Measurements from ENCODE around the gene HORMAD2. TPM values are rescaled to one million over a fixed set of nuclear protein-coding genes. Genes with fewer than 3 reads are reported as not detected.

The HORMAD2 gene
- total RNA-seq, 2 donors from 2014 or later: 6.9 TPM; not detected in 1

DNA sequence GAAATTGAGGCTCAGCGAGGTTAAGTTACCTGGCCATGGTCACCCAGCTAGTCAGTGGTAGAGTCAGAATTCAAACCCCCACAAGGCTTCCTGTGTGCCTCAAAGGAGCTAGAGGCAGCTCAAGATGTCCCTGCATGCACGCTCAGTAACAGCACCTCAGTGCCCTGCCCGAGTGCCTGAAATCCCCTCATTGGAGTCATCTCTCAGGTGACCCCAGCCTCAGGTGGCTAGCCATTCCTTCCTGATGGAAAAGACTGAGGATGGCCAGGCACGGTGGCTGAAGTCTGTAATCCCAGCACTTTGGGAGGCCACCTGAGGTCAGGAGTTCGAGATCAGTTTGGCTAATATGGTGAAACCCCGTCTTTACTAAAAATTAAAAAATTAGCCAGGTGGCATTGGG lies 129.4 kb downstream of the HORMAD2 start:
- intact Hi-C loops (cut with DNase I): no loop called here
- H3K27me3 ChIP-seq (replicated peaks; ENCODE audit: insufficient read depth): no peaks in the 10 kb centered on the region
- WGBS: 91% methylated on average over 6 of the region's 6 CpGs
- no peak for DNase-seq (ENCODE audit: low spot score)
- H3K36me3 ChIP-seq: no peaks in the 10 kb centered on the region
- no peak overlapping the region for H3K4me3 ChIP-seq
- no peak for TF ChIP-seq POLR2A (IDR thresholded peaks at IDR 0.05)
- TF ChIP-seq CTCF (IDR thresholded peaks at IDR 0.05): no peak
- TF ChIP-seq POLR2AphosphoS5 (IDR thresholded peaks at IDR 0.05): no peak
- no peaks in the 10 kb centered on the region for H3K9me3 ChIP-seq
- peak overlapping the region in 1 of 2 donors; percentile 26 for H3K27ac ChIP-seq
- H3K4me1 ChIP-seq (replicated peaks): no peaks in the 10 kb centered on the region

GRCh38 chr22:30210235-30210909 lies 130.1 kb downstream of the HORMAD2 start:
- H3K4me3 ChIP-seq: no peak overlapping the region
- H3K36me3 ChIP-seq: no peaks in the 10 kb centered on the region
- no peaks in the 10 kb centered on the region for H3K27me3 ChIP-seq (replicated peaks; ENCODE audit: insufficient read depth)
- H3K9me3 ChIP-seq: no peaks in the 10 kb centered on the region
- no peak overlapping the region for H3K27ac ChIP-seq
- intact Hi-C loops (cut with DNase I): no loop called here
- TF ChIP-seq POLR2A (IDR thresholded peaks at IDR 0.05): no peak
- TF ChIP-seq POLR2AphosphoS5 (IDR thresholded peaks at IDR 0.05): no peak
- TF ChIP-seq CTCF (IDR thresholded peaks at IDR 0.05): no peak
- 59% methylated on average over 19 of the region's 19 CpGs for WGBS
- no peaks in the 10 kb centered on the region for H3K4me1 ChIP-seq (replicated peaks)
- no peak for DNase-seq (ENCODE audit: low spot score)

DNA sequence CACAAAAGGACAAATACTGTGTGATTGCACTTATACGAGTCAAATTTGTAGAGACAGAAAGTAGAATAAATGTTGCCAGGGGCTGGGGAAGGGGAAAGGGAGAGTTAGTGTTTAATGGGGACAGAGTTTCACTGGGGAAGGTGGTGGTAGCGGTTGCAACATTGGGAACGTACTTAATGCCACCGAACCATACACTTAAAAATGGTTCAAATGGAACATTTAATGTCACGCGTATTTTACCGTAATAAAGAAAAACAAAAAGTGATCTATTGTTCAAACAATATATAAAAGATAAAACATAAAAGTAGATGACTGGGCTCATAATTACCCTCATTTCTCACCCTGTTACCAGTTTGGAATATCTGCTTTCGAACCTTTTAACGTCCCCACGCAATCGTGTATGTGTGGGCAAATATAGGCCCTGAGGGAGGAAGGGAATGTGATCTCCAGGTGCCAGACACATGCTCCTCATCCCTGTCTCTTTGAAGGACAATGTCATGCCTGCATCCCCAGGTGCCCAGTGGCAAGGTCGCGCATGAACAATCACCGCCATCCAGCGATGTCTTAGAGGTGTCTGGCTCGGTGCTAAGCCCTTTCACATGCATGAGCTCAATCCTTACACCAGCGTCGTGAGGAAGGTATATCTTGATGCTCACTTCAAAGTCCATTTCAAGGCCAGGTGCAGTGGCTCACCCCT lies 131.0 kb downstream of the HORMAD2 start:
- Histone ChIP-seq H3K9me3 (no peaks in the 10 kb centered on the region), H3K4me1 (replicated peaks) (no peaks in the 10 kb centered on the region), H3K27ac (no peak overlapping the region), H3K4me3 (no peak overlapping the region), H3K36me3 (no peaks in the 10 kb centered on the region), H3K27me3 (replicated peaks; ENCODE audit: insufficient read depth) (no peaks in the 10 kb centered on the region)
- no peak for TF ChIP-seq CTCF (IDR thresholded peaks at IDR 0.05)
- no peak for TF ChIP-seq POLR2AphosphoS5 (IDR thresholded peaks at IDR 0.05)
- TF ChIP-seq POLR2A (IDR thresholded peaks at IDR 0.05): no peak
- intact Hi-C loops (cut with DNase I): no loop called here
- DNase-seq (ENCODE audit: low spot score): no peak
- 92% methylated on average over 18 of the region's 18 CpGs for WGBS

GRCh38 chr22:30212363-30212995 lies 132.2 kb downstream of the HORMAD2 start:
- H3K27me3 ChIP-seq (replicated peaks; ENCODE audit: insufficient read depth): no peaks in the 10 kb centered on the region
- TF ChIP-seq POLR2A (IDR thresholded peaks at IDR 0.05) (no peak), POLR2AphosphoS5 (IDR thresholded peaks at IDR 0.05) (peak; percentile 45)
- 44% methylated on average over 5 of the region's 5 CpGs for WGBS
- peak; percentile 52 for DNase-seq (ENCODE audit: low spot score)
- intact Hi-C loops (cut with DNase I): no loop called here
- no peak overlapping the region for H3K4me3 ChIP-seq
- H3K36me3 ChIP-seq: no peaks in the 10 kb centered on the region
- no peak overlapping the region for H3K27ac ChIP-seq
- no peaks in the 10 kb centered on the region for H3K4me1 ChIP-seq (replicated peaks)
- H3K9me3 ChIP-seq: no peaks in the 10 kb centered on the region

GRCh38 chr22:30212996-30213441 lies 132.8 kb downstream of the HORMAD2 start:
- Histone ChIP-seq H3K36me3 (no peaks in the 10 kb centered on the region), H3K27me3 (replicated peaks; ENCODE audit: insufficient read depth) (no peaks in the 10 kb centered on the region), H3K4me1 (replicated peaks) (no peaks in the 10 kb centered on the region), H3K27ac (no peak overlapping the region), H3K4me3 (no peak overlapping the region), H3K9me3 (no peaks in the 10 kb centered on the region)
- WGBS: 78% methylated on average over 8 of the region's 8 CpGs
- TF ChIP-seq CTCF (IDR thresholded peaks at IDR 0.05) (no peak), POLR2A (IDR thresholded peaks at IDR 0.05) (no peak), POLR2AphosphoS5 (IDR thresholded peaks at IDR 0.05) (no peak)
- intact Hi-C loops (cut with DNase I): no loop called here
- DNase-seq (ENCODE audit: low spot score): no peak

Data from prostate gland (tissue), 2 donors.